K562 (cell line): ENCODE measurements around the gene MRPS18B. TPM values are rescaled to one million over a fixed set of nuclear protein-coding genes. Genes with fewer than 3 reads are reported as not detected.

ENCODE experiments used
- BDP1 ChIP-seq: IDR thresholded peaks from 3 replicates; pipeline ENCODE4 v1.6.1; 2011; ENCODE audit not compliant: insufficient read length, insufficient read depth
- CBFB ChIP-seq: sonication (generic); formaldehyde crosslinking; IDR thresholded peaks from 2 replicates; pipeline ENCODE4 v1.4.0; 2020; ENCODE audit warnings: mild to moderate bottlenecking, missing genetic modification reagents
- CC2D1A ChIP-seq: fragments of 450-650 bp; IDR thresholded peaks from 2 replicates; pipeline ENCODE4 v1.6.1; 2017; ENCODE audit warnings: mild to moderate bottlenecking
- CCAR2 ChIP-seq: fragments of 200-400 bp; formaldehyde crosslinking; IDR thresholded peaks from 2 replicates; pipeline ENCODE4 v1.6.1; 2017; ENCODE audit warnings: mild to moderate bottlenecking, low read depth, low read length
- HNRNPLL ChIP-seq: fragments of 200-400 bp; formaldehyde crosslinking; IDR thresholded peaks from 2 replicates; pipeline ENCODE4 v1.6.1; 2017; ENCODE audit warnings: low read length, low read depth, mild to moderate bottlenecking; ENCODE audit not compliant: poor library complexity, severe bottlenecking
- KDM5B ChIP-seq: fragments of 200-600 bp; sonication (generic); IDR thresholded peaks from 2 replicates; pipeline ENCODE4 v1.6.1; 2012; ENCODE audit warnings: low read depth, mild to moderate bottlenecking, moderate library complexity, low read length, control low read depth, inconsistent platforms; ENCODE audit not compliant: insufficient replicate concordance
- LEF1 ChIP-seq: fragments of 450-650 bp; IDR thresholded peaks from 2 replicates; pipeline ENCODE4 v1.6.1; 2016; ENCODE audit warnings: mild to moderate bottlenecking
- NFATC3 ChIP-seq: fragments of 450-650 bp; IDR thresholded peaks from 2 replicates; pipeline ENCODE4 v1.6.1; 2017; ENCODE audit warnings: mild to moderate bottlenecking
- PHB2 ChIP-seq: fragments of 450-650 bp; IDR thresholded peaks from 2 replicates; pipeline ENCODE4 v1.6.1; 2017; ENCODE audit warnings: low read depth
- PTTG1 ChIP-seq: fragments of 450-650 bp; IDR thresholded peaks from 2 replicates; pipeline ENCODE4 v1.6.1; 2016; ENCODE audit warnings: low read depth, mild to moderate bottlenecking, missing genetic modification characterization, missing compliant biosample characterization
- SAP30 ChIP-seq: fragments of 200-600 bp; sonication (generic); IDR thresholded peaks from 2 replicates; pipeline ENCODE4 v1.6.1; 2012; ENCODE audit warnings: borderline replicate concordance, low read depth, mild to moderate bottlenecking, moderate library complexity, low read length, control low read depth, inconsistent platforms; ENCODE audit not compliant: insufficient read depth, poor library complexity, severe bottlenecking
- ZC3H11A ChIP-seq: IDR thresholded peaks from 2 replicates; pipeline ENCODE4 v1.6.1; 2012; ENCODE audit warnings: low read depth, low read length, improper control_type of control experiment
- ZFP36 ChIP-seq: fragments of 150-350 bp; IDR thresholded peaks from 2 replicates; pipeline ENCODE4 v1.6.1; 2018; ENCODE audit warnings: low read length, low read depth; ENCODE audit not compliant: partially characterized antibody
- ZNF174 ChIP-seq: fragments of 250-450 bp; sonication (Bioruptor Pico); IDR thresholded peaks from 2 replicates; pipeline ENCODE4 v1.4.0; 2020; ENCODE audit warnings: mild to moderate bottlenecking
- ZNF232 ChIP-seq: sonication (generic); formaldehyde crosslinking; IDR thresholded peaks from 2 replicates; pipeline ENCODE4 v1.8.0; 2022; ENCODE audit warnings: mild to moderate bottlenecking, missing genetic modification reagents
- ZNF274 ChIP-seq: IDR thresholded peaks from 2 replicates; pipeline ENCODE4 v1.6.1; 2011; ENCODE audit warnings: low read depth, mild to moderate bottlenecking, low read length, moderate library complexity, borderline replicate concordance
- ZZZ3 ChIP-seq: fragments of 450-650 bp; IDR thresholded peaks from 2 replicates; pipeline ENCODE4 v1.6.1; 2016; ENCODE audit warnings: antibody characterized with exemption, mild to moderate bottlenecking, moderate library complexity
- polyA plus RNA-seq, 8 experiments: library from polyadenylated mRNA; depleted of rRNA in 4 of 8; stranded (reverse) in 5 of 8; unstranded in 3 of 8; fragments of >200 nt; fragmentation: Nextera tagmentation in 2 of 8; fragmentation: Illumina TruSeq in 1 of 8; extraction: Ambion mirVana in 2 of 8; extraction: Trizol in 1 of 8; gene quantifications; 2 replicates each; pipeline versions ENCODE4 v1.2.1 to v1.2.3, GENCODE V29; 2011 to 2014; ENCODE audit warnings: inconsistent platforms in 1 of 8, missing spikeins in 1 of 8
- total RNA-seq, 7 experiments: library from RNA; depleted of rRNA in 6 of 7; stranded (reverse); fragments of >200 nt in 6 of 7; fragmentation: Illumina TruSeq in 2 of 7; extraction: Trizol in 2 of 7; gene quantifications; 2 replicates each; pipeline versions ENCODE4 v1.2.1 to v1.2.3, GENCODE V29; 2011 to 2021; ENCODE audit warnings: low replicate concordance in 1 of 7
- TF ChIP-seq, protein P1 (sequence below): IDR thresholded peaks from 2 replicates; pipeline ENCODE4 v1.6.1; 2011; ENCODE audit warnings: borderline replicate concordance, low read depth, mild to moderate bottlenecking, moderate library complexity, low read length; ENCODE audit not compliant: insufficient read depth, poor library complexity, severe bottlenecking
- TF ChIP-seq, protein P2 (sequence below): fragments of 450-650 bp; formaldehyde crosslinking; IDR thresholded peaks from 2 replicates; pipeline ENCODE4 v1.4.0; 2020; ENCODE audit warnings: mild to moderate bottlenecking
- TF ChIP-seq, protein P3 (sequence below): fragments of 450-650 bp; IDR thresholded peaks from 2 replicates; pipeline ENCODE4 v1.6.1; 2016; ENCODE audit warnings: low read depth, mild to moderate bottlenecking, moderate library complexity
- TF ChIP-seq, protein P4 (sequence below): fragments of 450-650 bp; IDR thresholded peaks from 2 replicates; pipeline ENCODE4 v1.6.1; 2016; ENCODE audit warnings: antibody characterized with exemption
- TF ChIP-seq, protein P5 (sequence below): fragments of 450-650 bp; formaldehyde crosslinking; IDR thresholded peaks from 2 replicates; pipeline ENCODE4 v1.4.0; 2020; ENCODE audit warnings: mild to moderate bottlenecking, moderate library complexity

The MRPS18B gene
- total and polyA plus RNA-seq, 9 of the 15 experiments (the other 6 are each of a cell fraction or from before 2014, with no cell fraction given): 132 to 383 (median 178) TPM

DNA sequence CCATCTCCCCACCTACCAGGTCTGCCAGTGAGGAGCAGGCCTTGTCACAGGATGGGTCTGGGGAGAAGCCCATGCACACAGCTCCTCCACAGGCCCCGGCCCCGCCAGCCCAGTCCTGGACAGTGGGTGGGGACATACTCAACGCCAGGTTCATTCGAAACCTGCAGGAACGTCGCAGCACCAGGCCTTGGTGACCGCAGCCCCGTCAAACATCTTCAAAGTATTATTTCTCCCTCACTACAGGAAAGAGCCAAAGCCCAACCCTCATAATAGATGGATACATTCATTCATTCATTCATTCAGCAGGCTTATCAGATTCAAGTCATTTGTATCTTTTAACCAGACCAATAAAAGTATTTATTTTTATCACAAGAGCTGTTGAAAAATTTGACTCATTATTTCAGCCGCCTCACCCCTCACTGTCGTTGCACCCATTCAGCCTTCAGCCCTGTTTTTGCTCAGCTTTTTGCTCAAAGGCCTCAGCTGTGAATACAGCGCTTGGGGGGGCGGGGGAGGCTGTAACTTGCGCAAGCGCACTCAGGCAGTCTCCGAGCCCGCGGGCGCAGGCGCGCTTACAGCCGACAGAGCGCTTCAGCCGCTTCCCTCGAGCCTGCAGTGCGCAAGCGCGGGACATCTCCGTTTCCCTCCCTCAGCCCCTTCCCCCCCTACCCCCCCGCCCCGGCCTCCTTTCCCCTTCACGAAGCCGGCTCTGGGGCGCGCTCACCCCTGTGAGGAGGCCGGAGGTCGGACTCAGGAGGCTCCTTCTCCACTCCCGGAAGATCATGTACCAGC lies 29.0 kb downstream of the MRPS18B start, which contains the start of gene C6orf136 (continued):
- TF ChIP-seq, protein P1, sequence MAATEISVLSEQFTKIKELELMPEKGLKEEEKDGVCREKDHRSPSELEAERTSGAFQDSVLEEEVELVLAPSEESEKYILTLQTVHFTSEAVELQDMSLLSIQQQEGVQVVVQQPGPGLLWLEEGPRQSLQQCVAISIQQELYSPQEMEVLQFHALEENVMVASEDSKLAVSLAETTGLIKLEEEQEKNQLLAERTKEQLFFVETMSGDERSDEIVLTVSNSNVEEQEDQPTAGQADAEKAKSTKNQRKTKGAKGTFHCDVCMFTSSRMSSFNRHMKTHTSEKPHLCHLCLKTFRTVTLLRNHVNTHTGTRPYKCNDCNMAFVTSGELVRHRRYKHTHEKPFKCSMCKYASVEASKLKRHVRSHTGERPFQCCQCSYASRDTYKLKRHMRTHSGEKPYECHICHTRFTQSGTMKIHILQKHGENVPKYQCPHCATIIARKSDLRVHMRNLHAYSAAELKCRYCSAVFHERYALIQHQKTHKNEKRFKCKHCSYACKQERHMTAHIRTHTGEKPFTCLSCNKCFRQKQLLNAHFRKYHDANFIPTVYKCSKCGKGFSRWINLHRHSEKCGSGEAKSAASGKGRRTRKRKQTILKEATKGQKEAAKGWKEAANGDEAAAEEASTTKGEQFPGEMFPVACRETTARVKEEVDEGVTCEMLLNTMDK: no peak
- no peak for TF ChIP-seq NFATC3
- no peak for TF ChIP-seq PHB2
- TF ChIP-seq KDM5B: no peak
- TF ChIP-seq, protein P2, sequence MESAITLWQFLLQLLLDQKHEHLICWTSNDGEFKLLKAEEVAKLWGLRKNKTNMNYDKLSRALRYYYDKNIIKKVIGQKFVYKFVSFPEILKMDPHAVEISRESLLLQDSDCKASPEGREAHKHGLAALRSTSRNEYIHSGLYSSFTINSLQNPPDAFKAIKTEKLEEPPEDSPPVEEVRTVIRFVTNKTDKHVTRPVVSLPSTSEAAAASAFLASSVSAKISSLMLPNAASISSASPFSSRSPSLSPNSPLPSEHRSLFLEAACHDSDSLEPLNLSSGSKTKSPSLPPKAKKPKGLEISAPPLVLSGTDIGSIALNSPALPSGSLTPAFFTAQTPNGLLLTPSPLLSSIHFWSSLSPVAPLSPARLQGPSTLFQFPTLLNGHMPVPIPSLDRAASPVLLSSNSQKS (CRISPR knock-in tag): no peak
- TF ChIP-seq, protein P3, sequence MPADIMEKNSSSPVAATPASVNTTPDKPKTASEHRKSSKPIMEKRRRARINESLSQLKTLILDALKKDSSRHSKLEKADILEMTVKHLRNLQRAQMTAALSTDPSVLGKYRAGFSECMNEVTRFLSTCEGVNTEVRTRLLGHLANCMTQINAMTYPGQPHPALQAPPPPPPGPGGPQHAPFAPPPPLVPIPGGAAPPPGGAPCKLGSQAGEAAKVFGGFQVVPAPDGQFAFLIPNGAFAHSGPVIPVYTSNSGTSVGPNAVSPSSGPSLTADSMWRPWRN: no peak
- TF ChIP-seq CC2D1A: no peak
- peak; percentile 63 for TF ChIP-seq HNRNPLL
- TF ChIP-seq LEF1: no peak
- no peak for TF ChIP-seq ZNF232 (CRISPR knock-in tag)
- no peak for TF ChIP-seq PTTG1 (tag)
- TF ChIP-seq CBFB (CRISPR knock-in tag): peak; percentile 69; the same call in 1 of the 2 replicates
- TF ChIP-seq, protein P4, sequence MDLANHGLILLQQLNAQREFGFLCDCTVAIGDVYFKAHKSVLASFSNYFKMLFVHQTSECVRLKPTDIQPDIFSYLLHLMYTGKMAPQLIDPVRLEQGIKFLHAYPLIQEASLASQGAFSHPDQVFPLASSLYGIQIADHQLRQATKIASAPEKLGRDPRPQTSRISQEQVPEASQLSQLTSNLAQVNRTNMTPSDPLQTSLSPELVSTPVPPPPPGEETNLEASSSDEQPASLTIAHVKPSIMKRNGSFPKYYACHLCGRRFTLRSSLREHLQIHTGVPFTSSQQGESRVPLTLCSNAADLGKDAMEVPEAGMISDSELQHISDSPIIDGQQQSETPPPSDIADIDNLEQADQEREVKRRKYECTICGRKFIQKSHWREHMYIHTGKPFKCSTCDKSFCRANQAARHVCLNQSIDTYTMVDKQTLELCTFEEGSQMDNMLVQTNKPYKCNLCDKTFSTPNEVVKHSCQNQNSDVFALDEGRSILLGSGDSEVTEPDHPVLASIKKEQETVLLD: peak; percentile 96
- TF ChIP-seq ZNF174 (CRISPR knock-in tag): no peak
- TF ChIP-seq ZNF274: no peak
- no peak for TF ChIP-seq BDP1
- TF ChIP-seq SAP30: no peak
- no peak for TF ChIP-seq CCAR2
- no peak for TF ChIP-seq ZC3H11A
- TF ChIP-seq ZZZ3: no peak
- TF ChIP-seq, protein P5, sequence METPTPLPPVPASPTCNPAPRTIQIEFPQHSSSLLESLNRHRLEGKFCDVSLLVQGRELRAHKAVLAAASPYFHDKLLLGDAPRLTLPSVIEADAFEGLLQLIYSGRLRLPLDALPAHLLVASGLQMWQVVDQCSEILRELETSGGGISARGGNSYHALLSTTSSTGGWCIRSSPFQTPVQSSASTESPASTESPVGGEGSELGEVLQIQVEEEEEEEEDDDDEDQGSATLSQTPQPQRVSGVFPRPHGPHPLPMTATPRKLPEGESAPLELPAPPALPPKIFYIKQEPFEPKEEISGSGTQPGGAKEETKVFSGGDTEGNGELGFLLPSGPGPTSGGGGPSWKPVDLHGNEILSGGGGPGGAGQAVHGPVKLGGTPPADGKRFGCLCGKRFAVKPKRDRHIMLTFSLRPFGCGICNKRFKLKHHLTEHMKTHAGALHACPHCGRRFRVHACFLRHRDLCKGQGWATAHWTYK (CRISPR knock-in tag): no peak
- TF ChIP-seq ZFP36: no peak
